Activated CD4-positive, CD25-positive, alpha-beta regulatory T cell treated with anti-CD3 and anti-CD28 coated beads, Interleukin-2, amount 50 U/mL, for 16 hours (primary cell): ENCODE measurements around the gene ZCCHC24.
A peak's percentile ranks its signal among the peaks of the same experiment; 100 is the strongest.

Source experiments
- DNase-seq: peaks from one replicate; pipeline ENCODE4 v3.0.0-alpha.2; 2020; ENCODE audit warnings: low read depth, low spot score

The ZCCHC24 gene

GRCh38 chr10:79385392-79385795 is 60.0 kb downstream of the ZCCHC24 start:
- DNase-seq = no peak

- no peak for DNase-seq
Observed at GRCh38 chr10:79384773-79385391, 60.5 kb downstream of the ZCCHC24 start.

- no peak for DNase-seq
Observed at GRCh38 chr10:79383974-79384606, 61.3 kb downstream of the ZCCHC24 start.

GRCh38 chr10:79382491-79382941 is 62.9 kb downstream of the ZCCHC24 start:
- no peak for DNase-seq

- no peak for DNase-seq
Observed at GRCh38 chr10:79381804-79382221, 63.6 kb downstream of the ZCCHC24 start.

- DNase-seq = no peak
Observed at GRCh38 chr10:79380946-79381721, 64.3 kb downstream of the ZCCHC24 start.

GRCh38 chr10:79380125-79380945 is 65.1 kb downstream of the ZCCHC24 start:
- DNase-seq = no peak

GRCh38 chr10:79379512-79380124 is 65.8 kb downstream of the ZCCHC24 start:
- DNase-seq = no peak

- no peak for DNase-seq
Observed at GRCh38 chr10:79378647-79379511, 66.5 kb downstream of the ZCCHC24 start.

- no peak for DNase-seq
Observed at GRCh38 chr10:79378383-79378646, 67.1 kb downstream of the ZCCHC24 start.

- DNase-seq = no peak
Observed at GRCh38 chr10:79377557-79378382, 67.7 kb downstream of the ZCCHC24 start.

GRCh38 chr10:79376751-79377556 is 68.5 kb downstream of the ZCCHC24 start:
- no peak for DNase-seq

- DNase-seq = no peak
Observed at GRCh38 chr10:79376078-79376628, 69.3 kb downstream of the ZCCHC24 start.

- no peak for DNase-seq
Observed at GRCh38 chr10:79375321-79376077, 69.9 kb downstream of the ZCCHC24 start.

GRCh38 chr10:79374312-79375191 is 70.9 kb downstream of the ZCCHC24 start:
- peak; percentile 61 for DNase-seq

GRCh38 chr10:79372871-79373270 is 72.6 kb downstream of the ZCCHC24 start:
- no peak for DNase-seq
